Stimulated activated CD4-positive, alpha-beta T cell treated with anti-CD3 and anti-CD28 coated beads, Interleukin-4, amount 100 ng/mL, for 1 hour (primary cell): ENCODE data around the gene SYT13.

ENCODE experiments used
- DNase-seq: peaks from one replicate; pipeline ENCODE4 v3.0.0-alpha.2; 2020

The SYT13 gene

DNA sequence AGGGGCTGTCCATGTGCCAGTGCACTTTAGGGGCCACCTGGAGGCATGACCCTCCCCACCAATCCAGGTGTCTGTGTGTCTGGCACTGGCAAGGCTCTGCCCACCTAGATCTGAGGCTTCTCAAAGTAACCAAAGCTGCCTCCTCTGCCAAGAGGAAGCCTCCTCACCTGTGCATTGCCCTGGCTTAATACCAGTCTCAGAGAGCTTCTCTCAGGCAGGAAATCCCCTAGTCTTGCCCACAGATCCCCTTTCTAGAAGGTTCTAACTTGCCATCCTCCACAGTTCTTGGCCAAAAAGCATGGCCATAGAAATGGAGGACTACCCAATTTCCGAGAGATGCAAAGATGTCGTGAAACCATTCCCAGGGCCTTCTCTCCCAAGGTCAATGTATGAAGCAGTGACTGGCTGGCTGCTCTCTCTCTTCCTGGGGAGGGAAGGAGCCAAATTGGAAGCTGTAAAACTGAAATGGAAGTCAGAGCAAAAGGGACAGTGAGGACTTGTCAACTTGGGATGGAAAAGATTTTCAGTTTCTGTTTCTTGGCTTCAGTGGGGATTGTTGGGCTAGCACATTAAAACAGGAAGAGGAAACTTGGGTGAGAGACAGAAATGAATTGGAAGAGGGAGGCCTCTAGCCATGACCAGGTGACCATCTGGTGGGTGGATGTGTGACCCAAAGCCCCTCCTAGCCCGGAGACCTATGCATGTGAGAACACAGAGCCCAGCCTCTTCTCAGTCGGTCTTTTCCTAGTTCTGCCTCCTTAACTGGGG is 70.9 kb downstream of the SYT13 start:
- DNase-seq: no peak

DNA sequence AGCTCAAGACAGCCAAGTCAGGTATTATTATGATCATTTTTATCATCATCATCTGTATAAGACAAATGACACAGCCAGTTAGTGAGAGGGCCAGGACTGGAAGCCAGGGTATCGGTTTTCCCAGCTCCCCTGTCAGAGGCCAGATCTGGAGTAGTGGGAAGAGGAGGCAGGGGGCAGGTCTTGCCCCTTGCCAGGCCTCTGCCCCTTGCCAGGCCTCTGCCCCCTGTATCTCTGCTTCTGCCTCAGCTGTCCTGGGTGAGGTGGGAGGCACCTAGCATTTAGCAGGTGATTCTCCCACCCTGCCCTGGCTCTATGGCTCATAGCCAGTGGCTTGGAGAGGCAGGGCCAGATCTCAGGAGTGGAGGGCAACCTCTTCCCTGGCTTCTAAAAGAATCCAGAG is 72.4 kb downstream of the SYT13 start:
- no peak for DNase-seq

DNA sequence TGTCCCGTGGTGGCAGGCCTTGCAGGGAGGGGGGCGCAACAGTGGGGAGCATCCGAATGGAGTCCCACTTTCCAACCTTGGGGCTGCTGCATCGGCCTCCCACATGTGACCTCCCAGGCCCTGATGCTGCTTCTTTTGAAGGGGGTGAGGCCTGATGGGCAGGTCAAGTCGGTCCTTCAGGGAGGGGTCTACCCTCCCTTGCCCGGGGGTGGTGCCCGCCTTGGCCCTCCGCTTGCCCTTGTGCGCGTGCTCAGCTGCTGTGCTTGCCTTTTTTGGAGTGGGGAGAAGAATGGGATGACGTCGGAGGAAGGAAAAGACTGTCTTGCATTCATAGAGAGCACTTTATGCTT is 72.8 kb downstream of the SYT13 start:
- DNase-seq: no peak

DNA sequence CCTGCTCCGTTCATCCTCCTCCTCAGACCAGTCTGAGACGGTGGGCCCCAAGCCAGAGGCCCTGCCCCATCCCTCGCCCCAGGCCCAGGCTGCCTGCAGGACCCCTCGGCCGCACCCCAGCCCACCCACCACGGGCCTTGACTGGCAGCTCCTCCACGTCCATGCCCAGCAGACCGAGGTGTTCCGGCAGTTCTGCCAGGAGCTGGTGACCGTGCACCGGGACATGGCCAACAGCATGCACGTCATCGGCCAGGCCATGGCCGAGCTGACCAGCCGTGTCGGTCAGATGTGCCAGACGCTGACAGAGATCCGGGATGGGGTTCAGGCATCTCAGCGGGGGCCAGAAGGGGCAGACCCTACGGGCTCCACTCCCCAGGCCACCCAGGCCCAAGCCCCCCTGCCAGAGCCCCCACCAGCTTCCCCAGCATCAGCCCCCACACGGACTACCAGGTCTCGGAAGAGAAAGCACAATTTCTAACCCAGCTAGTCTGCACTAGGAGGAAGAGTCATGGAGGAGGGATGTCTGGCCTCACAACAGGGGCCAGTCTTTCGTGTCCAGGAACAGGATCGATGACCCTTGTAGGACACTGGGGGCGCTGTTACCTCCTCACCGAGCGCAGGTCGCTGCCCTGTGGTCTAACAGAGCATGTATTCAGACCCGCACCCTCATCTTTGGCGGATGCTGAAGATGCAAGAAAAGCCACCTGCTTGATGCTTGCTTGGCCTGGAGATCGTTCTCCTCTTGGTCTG is 73.4 kb downstream of the SYT13 start:
- no peak for DNase-seq

DNA sequence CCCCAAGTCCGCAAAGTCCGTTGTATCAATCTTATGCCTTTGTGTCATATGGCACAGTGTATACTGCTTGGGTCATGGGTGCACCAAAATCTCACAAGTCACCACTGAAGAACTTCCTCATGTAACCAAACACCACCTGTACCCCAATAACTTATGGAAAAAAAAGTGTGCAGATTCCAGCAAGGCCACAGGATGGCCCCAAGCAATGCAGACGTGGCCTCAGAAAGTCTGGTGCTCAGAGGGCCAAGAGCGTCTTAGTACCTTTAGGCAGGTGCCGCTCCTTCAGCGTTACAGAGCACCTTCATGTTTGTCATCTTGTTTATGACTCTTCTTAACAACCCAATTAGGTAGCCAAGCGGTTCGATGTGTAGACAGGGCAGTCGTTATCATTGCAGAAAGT is 74.4 kb downstream of the SYT13 start:
- no peak for DNase-seq

DNA sequence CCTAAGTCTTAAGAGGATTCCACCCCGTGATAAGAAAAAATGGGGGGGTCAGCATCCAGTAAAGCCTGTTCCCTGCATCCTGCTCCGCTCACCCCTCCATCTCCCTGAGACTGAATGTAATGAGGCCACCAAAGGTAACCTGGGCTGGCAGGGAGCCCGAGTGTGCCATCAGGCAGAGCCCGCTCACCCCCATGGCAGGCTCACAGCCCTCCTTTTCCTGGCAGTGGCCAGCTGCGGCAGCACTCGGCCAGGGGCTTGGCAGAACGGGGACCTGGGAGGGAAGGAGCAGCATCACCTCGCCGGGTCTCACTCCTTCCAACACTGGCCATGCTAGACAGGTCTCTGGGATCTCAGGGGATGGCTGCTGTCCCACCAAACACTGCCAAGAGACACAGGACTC is 75.3 kb downstream of the SYT13 start:
- DNase-seq: no peak

DNA sequence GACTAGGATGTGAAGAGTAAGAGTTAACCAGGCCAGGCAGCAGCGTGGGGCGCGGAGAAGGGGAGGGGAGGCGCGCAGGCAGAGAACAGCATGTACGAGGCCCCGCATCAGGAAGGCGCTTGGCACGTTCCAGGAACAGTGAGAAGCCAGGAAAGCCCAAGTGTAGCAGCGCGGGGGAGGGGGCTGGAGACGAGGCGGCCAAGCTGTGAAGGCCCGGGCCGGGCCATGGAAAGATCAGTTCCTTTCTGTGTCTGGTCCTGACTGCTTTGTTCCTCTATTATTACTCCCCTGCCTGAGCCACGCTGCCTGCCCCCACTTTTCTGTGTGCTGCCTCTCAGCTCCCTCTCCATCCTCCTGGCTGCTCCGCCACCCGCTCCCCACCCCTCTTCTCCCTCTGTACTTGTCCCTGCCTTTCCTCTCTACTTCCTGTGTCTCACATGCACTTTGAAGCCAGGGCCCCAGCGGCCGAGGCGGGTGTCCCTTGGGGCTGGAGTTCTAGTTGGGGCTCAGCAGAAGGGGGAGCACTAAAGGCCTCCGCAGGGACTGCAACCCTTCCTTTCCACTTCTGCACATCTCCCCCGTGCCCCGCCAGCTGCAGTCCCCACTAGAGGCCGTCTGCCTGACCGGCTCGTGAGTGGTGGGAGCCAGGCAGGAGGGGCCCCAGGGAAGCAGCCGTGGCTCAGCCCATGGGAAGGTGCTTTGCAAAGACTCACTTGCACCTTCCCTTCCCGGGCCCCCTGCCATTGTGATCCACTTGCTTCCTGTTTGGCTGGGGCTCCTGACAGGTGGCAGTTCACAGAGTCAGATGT is 76.0 kb downstream of the SYT13 start:
- DNase-seq: no peak

DNA sequence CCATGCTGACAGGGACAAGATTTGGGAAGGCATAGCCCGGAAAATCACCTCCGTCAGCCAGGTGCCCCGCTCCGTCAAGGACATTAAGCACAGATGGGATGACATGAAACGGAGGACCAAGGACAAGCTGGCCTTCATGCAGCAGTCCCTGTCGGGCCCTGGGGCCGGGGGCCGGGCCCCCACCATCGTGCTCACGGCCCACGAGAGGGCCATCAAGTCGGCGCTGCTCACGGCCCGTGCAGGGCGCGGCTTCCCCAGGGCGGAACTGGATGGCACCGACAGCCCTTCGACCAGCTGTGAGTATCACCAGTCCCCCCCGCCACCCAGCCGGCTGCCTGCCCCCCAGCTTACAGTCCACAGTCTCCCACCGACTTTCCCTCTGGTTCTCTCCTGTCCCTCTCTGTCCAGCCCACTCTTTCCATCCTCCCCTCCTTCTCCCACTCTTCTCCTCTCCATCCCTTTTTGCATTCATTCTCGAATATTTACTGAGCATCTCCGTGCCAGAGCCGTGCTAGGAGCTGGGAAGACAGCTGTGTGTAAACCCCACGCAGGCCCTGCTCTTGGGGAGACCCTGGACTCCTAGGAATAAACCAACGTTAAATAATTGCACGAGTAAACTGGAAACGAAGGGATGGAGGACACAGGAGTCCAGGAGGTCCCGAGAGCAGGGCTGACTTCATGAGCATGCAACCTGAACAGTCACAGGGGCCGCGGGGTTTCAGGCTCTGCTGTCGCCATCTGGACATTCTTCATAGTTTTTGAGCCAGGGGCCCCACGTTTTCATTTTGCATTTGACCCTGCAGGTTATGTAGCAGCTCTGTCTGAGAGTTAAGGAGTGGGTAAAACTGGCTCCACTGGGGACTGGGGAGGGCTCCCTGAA is 76.9 kb downstream of the SYT13 start:
- DNase-seq: no peak

DNA sequence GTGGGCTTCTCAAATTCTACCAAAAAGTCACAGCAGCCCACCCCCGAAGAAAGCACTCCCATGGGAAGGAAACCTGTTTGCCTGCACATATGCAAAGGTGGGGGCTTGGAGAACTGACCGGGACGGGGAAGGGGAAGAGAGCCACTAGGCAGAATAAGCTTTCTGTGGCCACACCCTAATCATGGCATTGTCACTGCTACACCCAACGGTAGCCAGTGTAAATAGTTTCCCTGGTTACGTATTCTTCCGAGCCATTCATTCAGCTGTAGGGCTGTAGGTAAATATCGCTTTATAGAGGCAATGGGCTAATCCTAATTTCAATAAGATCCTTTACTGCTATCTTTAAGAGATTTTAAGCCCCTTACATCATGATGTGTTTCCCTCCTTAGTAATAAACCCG is 78.0 kb downstream of the SYT13 start:
- no peak for DNase-seq

DNA sequence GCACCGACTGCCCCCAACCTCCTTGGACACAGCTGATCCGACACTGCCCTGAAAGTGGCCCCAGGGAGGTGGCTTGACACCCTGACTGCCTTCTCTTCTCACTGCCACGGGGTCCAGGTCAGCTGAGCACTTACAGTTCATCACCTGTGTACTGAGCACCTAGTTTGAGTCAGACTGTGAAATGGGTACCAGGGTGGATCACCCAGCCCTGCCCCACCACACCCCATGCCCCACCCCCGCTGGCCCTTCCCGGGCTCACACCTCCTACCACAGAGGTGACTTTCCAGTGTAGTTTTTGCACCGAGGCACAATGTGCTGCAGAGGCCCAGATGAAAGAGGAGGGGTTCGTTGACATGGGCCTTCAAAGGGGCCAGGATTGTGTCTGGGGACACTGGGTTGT is 80.2 kb downstream of the SYT13 start:
- DNase-seq: no peak

DNA sequence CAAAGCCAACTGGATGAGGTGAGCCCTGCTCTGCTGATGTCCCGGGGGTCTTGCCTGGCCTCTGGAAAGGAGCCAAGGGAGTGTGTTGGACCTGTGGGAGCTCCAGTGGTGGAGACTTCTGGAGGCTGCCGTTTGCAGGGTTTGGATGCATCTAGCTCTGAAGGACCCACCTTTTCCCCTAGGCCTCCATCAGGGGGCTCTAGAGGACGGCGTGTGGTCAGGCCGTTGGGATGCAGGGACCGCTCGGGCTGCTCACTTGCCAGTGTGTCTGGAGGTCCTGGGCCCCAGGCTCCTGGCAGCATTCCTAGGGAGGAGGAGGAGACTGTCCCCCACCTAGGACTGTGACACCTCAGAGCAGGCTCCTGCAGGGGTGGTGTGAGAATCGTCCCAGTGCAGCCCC is 81.4 kb downstream of the SYT13 start:
- no peak for DNase-seq

DNA sequence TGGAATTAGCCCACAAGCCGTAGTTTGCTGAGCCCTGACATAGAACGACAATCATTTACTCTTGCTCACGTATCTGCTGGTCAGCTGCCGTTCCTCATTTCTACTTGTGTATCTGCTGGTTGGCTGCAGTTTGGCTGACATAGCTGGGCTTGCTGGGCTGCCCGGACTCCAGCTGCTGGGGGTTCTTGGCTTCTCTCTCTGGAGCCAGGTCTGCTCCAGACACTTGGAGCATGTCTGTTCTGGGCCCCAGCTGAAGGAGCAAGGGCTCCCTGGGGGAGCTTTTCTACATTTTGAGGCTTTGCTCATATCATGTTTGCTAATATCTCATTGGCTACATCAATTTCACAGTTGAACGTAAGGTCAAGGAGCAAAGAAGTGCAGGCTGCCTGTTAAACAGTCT is 92.4 kb downstream of the SYT13 start:
- DNase-seq: no peak
